LNCaP clone FGC (cell line): ENCODE data around the gene NOC2L.

Source experiments
- DNase-seq: peaks from one replicate; pipeline ENCODE4 v3.0.0-alpha.2; 2011; ENCODE audit warnings: low read depth
- H3K4me3 ChIP-seq: 2 replicates; pipeline ENCODE4 v1.5.1; 2011; ENCODE audit warnings: mild to moderate bottlenecking, low read depth, low read length, control low read depth
- CTCF ChIP-seq: IDR thresholded peaks from 2 replicates; pipeline ENCODE4 v1.5.1; 2012; ENCODE audit warnings: mild to moderate bottlenecking; ENCODE audit not compliant: control insufficient read depth, insufficient read depth; ENCODE audit errors: extremely low read depth

NOC2L gene

GRCh38 chr1:932776-933602, 26.1 kb downstream of the NOC2L start:
- DNase-seq: peak; percentile 82
- peak overlapping the region; percentile 36 for H3K4me3 ChIP-seq
- no peak for TF ChIP-seq CTCF

GRCh38 chr1:932173-932510, 26.9 kb downstream of the NOC2L start:
- no peak for DNase-seq
- H3K4me3 ChIP-seq: no peak overlapping the region; the same call in 1 of the 2 replicates
- no peak for TF ChIP-seq CTCF

GRCh38 chr1:931380-932172, 27.5 kb downstream of the NOC2L start:
- no peak overlapping the region for H3K4me3 ChIP-seq
- no peak for TF ChIP-seq CTCF
- no peak for DNase-seq

GRCh38 chr1:930633-931138, 28.4 kb downstream of the NOC2L start:
- no peak for DNase-seq
- no peak for TF ChIP-seq CTCF
- no peak overlapping the region for H3K4me3 ChIP-seq

- DNase-seq: no peak
- H3K4me3 ChIP-seq: no peak overlapping the region
- no peak for TF ChIP-seq CTCF
Observed at GRCh38 chr1:929712-930632, 29.1 kb downstream of the NOC2L start.
